ENCODE results near the gene C1orf105. TPM values are rescaled to one million over a fixed set of nuclear protein-coding genes. Genes with fewer than 3 reads are reported as not detected.

C1orf105 gene
- total RNA-seq, 4 donors from 2014 or later: not detected

DNA sequence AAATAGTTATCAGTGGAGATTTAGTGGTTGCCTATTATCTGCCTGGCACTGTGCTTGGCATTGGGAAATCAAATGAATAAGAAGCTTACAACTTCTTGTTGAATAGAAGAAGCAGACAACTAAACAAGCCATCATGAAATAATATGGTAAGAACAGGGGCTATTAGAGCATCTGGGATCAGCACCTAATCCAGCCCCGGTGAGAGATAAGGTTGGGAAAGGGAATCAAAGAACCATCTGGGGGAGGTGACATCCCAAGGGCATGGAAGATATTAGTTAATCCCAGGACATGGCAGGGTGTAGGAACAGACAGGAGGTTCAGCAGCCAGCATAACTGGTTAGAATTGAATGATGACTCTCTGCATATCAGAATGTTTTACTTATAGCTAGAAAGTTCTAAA, 76.2 kb downstream of the C1orf105 start:
- WGBS, 2 donors (ENCODE audit: low coverage in 1 of 2): 66 to 88% methylated on average over 1 of the region's 1 CpG
- Histone ChIP-seq H3K36me3 (no peaks in the 10 kb centered on the region), H3K27me3 (no peaks in the 10 kb centered on the region), H3K4me1 (peaks cover 0 to 4% (median 0%) of the 10 kb centered on the region in 4 donors), H3K9me3 (no peaks in the 10 kb centered on the region), H3K27ac (no peak overlapping the region), H3K4me3 (no peak overlapping the region)
- TF ChIP-seq, protein P1, sequence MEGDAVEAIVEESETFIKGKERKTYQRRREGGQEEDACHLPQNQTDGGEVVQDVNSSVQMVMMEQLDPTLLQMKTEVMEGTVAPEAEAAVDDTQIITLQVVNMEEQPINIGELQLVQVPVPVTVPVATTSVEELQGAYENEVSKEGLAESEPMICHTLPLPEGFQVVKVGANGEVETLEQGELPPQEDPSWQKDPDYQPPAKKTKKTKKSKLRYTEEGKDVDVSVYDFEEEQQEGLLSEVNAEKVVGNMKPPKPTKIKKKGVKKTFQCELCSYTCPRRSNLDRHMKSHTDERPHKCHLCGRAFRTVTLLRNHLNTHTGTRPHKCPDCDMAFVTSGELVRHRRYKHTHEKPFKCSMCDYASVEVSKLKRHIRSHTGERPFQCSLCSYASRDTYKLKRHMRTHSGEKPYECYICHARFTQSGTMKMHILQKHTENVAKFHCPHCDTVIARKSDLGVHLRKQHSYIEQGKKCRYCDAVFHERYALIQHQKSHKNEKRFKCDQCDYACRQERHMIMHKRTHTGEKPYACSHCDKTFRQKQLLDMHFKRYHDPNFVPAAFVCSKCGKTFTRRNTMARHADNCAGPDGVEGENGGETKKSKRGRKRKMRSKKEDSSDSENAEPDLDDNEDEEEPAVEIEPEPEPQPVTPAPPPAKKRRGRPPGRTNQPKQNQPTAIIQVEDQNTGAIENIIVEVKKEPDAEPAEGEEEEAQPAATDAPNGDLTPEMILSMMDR (IDR thresholded peaks at IDR 0.05): no peak
- no peak for TF ChIP-seq POLR2AphosphoS5 (IDR thresholded peaks at IDR 0.05)
- no peak for TF ChIP-seq POLR2A (IDR thresholded peaks at IDR 0.05)
- no peak for TF ChIP-seq EP300 (IDR thresholded peaks at IDR 0.05; ENCODE audit: low read depth)
- no peak for DNase-seq
- intact Hi-C loops (cut with DNase I; ENCODE audit: low total_unique reads) (no loop called here), in situ Hi-C loops (cut with MboI; ENCODE audit: low pct_ligation_motif_present in 1 of 4, low pct_unique_long_range_greater_than_20kb in 1 of 4, low sequenced_read_pairs in 3 of 4) (no loop called here)

DNA sequence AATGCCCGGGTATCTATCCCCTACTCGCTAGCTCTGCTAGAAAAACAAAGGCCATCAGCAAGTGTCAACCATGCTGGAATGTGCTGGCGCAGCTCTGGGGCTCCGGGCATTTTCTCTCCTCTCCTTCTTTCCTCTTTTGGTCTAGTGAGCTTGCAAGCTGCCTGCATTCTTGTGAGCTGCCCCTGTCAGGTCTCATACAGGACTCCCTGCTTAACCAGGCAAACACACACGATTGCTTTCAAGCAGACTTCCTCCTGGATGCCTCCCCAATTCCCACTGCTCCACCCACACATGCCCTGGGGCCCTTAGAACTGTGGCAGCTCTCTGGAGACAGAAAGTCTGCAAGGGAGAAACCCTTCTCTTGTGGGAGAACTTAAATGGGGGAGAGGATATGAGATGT, 76.7 kb downstream of the C1orf105 start:
- DNase-seq: no peak
- H3K4me1 ChIP-seq: peaks cover 0 to 4% (median 0%) of the 10 kb centered on the region in 4 donors
- H3K27ac ChIP-seq: no peak overlapping the region
- in situ Hi-C loops (cut with MboI; ENCODE audit: low pct_ligation_motif_present in 1 of 4, low pct_unique_long_range_greater_than_20kb in 1 of 4, low sequenced_read_pairs in 3 of 4): no loop called here
- no peak overlapping the region for H3K4me3 ChIP-seq
- 11 to 58% methylated on average over 1 to 5 of the region's 5 CpGs for WGBS, 2 donors (ENCODE audit: low coverage in 1 of 2)
- no peaks in the 10 kb centered on the region for H3K36me3 ChIP-seq
- H3K9me3 ChIP-seq: no peaks in the 10 kb centered on the region
- no peaks in the 10 kb centered on the region for H3K27me3 ChIP-seq
- TF ChIP-seq POLR2A (IDR thresholded peaks at IDR 0.05): no peak
- TF ChIP-seq POLR2AphosphoS5 (IDR thresholded peaks at IDR 0.05): no peak
- TF ChIP-seq, protein P1 (IDR thresholded peaks at IDR 0.05): no peak
- no peak for TF ChIP-seq EP300 (IDR thresholded peaks at IDR 0.05; ENCODE audit: low read depth)
- intact Hi-C loops (cut with DNase I; ENCODE audit: low total_unique reads): no loop called here

DNA sequence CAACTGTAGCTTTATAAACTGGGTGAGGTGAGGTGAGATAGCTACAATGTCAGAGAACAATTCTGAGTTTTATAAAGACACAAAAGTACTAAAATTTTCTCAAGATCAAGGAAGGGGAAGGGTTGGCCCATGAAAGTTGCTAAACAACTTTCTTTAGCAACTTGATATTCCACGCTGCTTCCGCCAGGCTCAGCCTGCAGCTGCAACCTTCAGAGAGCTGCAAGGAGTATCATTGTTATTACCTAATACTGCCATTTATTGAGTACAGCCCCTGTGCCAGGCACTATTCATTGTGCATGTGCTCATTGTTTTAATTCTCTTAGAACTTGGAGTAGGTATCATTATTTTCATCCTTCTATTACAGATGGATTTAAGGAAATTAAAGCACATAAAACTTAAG, 78.4 kb downstream of the C1orf105 start:
- no peak overlapping the region for H3K4me3 ChIP-seq
- 86 to 91% methylated on average over 2 of the region's 2 CpGs for WGBS, 2 donors (ENCODE audit: low coverage in 1 of 2)
- no peak for DNase-seq
- intact Hi-C loops (cut with DNase I; ENCODE audit: low total_unique reads) (no loop called here), in situ Hi-C loops (cut with MboI; ENCODE audit: low pct_ligation_motif_present in 1 of 4, low pct_unique_long_range_greater_than_20kb in 1 of 4, low sequenced_read_pairs in 3 of 4) (no loop called here)
- H3K27ac ChIP-seq: no peak overlapping the region
- TF ChIP-seq EP300 (IDR thresholded peaks at IDR 0.05; ENCODE audit: low read depth) (no peak), POLR2AphosphoS5 (IDR thresholded peaks at IDR 0.05) (no peak), POLR2A (IDR thresholded peaks at IDR 0.05) (no peak)
- TF ChIP-seq, protein P1 (IDR thresholded peaks at IDR 0.05): no peak
- H3K4me1 ChIP-seq: peaks cover 0 to 4% (median 0%) of the 10 kb centered on the region in 4 donors
- H3K9me3 ChIP-seq: no peaks in the 10 kb centered on the region
- H3K36me3 ChIP-seq: no peaks in the 10 kb centered on the region
- no peaks in the 10 kb centered on the region for H3K27me3 ChIP-seq

DNA sequence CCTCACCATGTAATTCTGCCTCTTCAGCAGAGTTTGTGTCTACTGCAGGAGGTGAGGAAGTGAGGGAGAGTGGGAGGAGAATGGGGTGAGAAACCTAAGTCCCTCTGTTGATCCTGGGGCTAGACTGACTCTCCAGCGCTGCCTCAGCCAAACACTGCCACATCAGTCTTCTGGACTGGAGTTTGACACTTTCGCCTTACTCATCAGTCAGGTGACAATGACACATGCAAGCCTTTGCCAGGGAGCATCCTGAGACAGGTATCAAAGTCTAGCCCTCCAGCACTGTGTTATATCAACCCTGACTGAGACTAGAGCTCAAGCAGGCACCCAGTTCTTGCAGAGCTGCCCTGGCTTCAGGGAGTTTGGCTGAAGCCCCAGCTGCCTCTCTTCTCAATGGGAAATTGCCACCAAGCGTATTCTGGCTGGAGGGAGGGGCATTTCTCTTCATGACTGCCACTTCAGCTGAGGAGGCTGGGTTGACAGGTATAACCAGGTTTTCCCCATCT, 79.2 kb downstream of the C1orf105 start:
- Histone ChIP-seq H3K4me3 (no peak overlapping the region), H3K27me3 (no peaks in the 10 kb centered on the region), H3K36me3 (no peaks in the 10 kb centered on the region), H3K9me3 (no peaks in the 10 kb centered on the region), H3K27ac (no peak overlapping the region), H3K4me1 (peaks cover 0 to 4% (median 0%) of the 10 kb centered on the region in 4 donors)
- TF ChIP-seq POLR2AphosphoS5 (IDR thresholded peaks at IDR 0.05): no peak
- peak; percentile 10 for DNase-seq
- WGBS, 2 donors (ENCODE audit: low coverage in 1 of 2): 85 to 100% methylated on average over 1 to 3 of the region's 3 CpGs
- in situ Hi-C loops (cut with MboI; ENCODE audit: low pct_ligation_motif_present in 1 of 4, low pct_unique_long_range_greater_than_20kb in 1 of 4, low sequenced_read_pairs in 3 of 4): no loop called here
- intact Hi-C loops (cut with DNase I; ENCODE audit: low total_unique reads): no loop called here

DNA sequence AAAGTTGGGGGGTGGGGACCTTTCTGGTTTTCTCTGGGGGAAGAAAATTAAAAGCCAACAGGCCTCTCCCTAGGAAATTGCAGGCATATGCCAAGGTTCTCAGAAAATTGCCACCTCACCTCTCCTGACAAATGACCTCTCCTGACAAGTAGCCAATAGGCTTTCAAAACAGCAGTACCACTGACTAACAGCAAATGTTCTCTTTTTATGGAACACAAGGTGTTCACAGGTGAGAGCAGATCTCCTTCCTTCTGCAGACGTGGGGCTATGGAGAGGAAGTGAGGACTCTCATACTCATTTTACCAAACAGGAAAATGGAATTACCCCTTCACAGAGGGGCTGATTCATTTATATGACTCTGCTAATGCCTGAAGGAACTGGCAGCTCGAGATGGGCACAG, 79.7 kb downstream of the C1orf105 start:
- H3K36me3 ChIP-seq: no peaks in the 10 kb centered on the region
- H3K4me3 ChIP-seq: no peak overlapping the region
- no peak overlapping the region for H3K27ac ChIP-seq
- WGBS, 2 donors (ENCODE audit: low coverage in 1 of 2): 40 to 66% methylated on average over 1 to 2 of the region's 2 CpGs
- DNase-seq: no peak
- TF ChIP-seq, protein P1 (IDR thresholded peaks at IDR 0.05): no peak
- TF ChIP-seq POLR2A (IDR thresholded peaks at IDR 0.05) (no peak), EP300 (IDR thresholded peaks at IDR 0.05; ENCODE audit: low read depth) (no peak), POLR2AphosphoS5 (IDR thresholded peaks at IDR 0.05) (no peak)
- H3K27me3 ChIP-seq: no peaks in the 10 kb centered on the region
- peaks cover 0 to 4% (median 0%) of the 10 kb centered on the region in 4 donors for H3K4me1 ChIP-seq
- H3K9me3 ChIP-seq: no peaks in the 10 kb centered on the region
- in situ Hi-C loops (cut with MboI; ENCODE audit: low pct_ligation_motif_present in 1 of 4, low pct_unique_long_range_greater_than_20kb in 1 of 4, low sequenced_read_pairs in 3 of 4) (no loop called here), intact Hi-C loops (cut with DNase I; ENCODE audit: low total_unique reads) (no loop called here)

Data from transverse colon (tissue), 4 donors.